Measurements from ENCODE around the gene WHRN. TPM values are rescaled to one million over a fixed set of nuclear protein-coding genes. Genes with fewer than 3 reads are reported as not detected.

The WHRN gene
- total and polyA plus RNA-seq, 9 of the 15 experiments (the other 6 are each of a cell fraction or from before 2014, with no cell fraction given) = 0.31 to 14.1 (median 3.0) TPM

DNA sequence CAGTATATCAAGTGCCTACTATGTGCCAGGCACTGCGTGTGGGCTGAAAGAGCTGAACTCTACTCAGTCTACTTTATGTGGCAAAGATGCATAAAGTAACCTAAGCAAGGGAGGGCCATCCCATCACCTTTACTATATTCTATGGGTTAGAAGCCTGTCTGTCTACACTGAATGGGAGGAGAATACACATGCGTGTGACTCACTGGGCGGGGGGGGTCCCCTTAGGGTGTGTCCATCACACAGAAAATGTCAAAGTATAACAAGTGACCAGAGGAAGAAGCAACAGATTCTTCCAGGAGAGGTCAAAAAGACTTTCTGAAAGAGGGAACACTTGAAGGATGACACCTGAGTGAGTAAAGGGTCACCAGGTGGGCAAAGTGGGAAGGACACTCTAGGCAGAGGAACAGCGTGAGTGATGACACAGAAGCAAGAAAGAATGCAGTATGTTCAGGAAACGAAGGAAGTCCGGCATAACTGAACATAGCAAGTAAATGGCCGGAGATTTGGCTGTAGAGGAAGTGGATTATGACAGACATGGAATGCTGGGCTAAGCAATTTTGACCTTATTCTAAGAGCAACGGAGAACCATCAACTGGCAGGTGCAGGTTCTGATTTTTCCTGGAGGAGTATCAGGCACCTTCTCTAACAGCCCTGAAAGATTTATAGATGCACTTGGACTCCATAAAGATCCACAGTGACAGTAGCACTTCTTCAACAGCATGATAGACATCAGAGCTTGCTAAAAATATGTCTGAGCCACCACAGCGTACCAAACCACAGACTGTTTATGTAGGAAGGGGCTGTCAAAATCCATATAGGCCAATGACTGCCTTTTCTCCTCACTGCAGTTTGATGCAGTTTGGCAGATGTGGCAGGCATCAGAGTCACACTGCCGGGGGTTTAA, 8.0 kb upstream of the WHRN start (continued):
- TF ChIP-seq, protein P1, sequence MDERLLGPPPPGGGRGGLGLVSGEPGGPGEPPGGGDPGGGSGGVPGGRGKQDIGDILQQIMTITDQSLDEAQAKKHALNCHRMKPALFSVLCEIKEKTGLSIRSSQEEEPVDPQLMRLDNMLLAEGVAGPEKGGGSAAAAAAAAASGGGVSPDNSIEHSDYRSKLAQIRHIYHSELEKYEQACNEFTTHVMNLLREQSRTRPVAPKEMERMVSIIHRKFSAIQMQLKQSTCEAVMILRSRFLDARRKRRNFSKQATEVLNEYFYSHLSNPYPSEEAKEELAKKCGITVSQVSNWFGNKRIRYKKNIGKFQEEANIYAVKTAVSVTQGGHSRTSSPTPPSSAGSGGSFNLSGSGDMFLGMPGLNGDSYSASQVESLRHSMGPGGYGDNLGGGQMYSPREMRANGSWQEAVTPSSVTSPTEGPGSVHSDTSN (CRISPR knock-in tag; IDR thresholded peaks at IDR 0.05; ENCODE audit: low read depth) = no peak
- TF ChIP-seq, protein P1 (tag; conservative IDR thresholded peaks at IDR 0.05; ENCODE audit: low read depth) = peak; percentile 46
- TF ChIP-seq SMARCA4 (IDR thresholded peaks at IDR 0.05) (no peak), FOSL1 (tag; conservative IDR thresholded peaks at IDR 0.05) (peak; percentile 74), ZNF263 (CRISPR knock-in tag; IDR thresholded peaks at IDR 0.05; ENCODE audit: borderline replicate concordance) (no peak), NCOA4 (IDR thresholded peaks at IDR 0.05; ENCODE audit: partially characterized antibody) (no peak), CBFB (CRISPR knock-in tag; IDR thresholded peaks at IDR 0.05) (no peak), SRF (CRISPR knock-in tag; IDR thresholded peaks at IDR 0.05) (no peak), ZNF282 (CRISPR knock-in tag; IDR thresholded peaks at IDR 0.05) (no peak), ZNF75A (CRISPR knock-in tag; IDR thresholded peaks at IDR 0.05) (no peak)
- TF ChIP-seq, protein P2, sequence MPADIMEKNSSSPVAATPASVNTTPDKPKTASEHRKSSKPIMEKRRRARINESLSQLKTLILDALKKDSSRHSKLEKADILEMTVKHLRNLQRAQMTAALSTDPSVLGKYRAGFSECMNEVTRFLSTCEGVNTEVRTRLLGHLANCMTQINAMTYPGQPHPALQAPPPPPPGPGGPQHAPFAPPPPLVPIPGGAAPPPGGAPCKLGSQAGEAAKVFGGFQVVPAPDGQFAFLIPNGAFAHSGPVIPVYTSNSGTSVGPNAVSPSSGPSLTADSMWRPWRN (IDR thresholded peaks at IDR 0.05; ENCODE audit: low read depth) = no peak

Measured in K562 (cell line).